ENCODE measurements around the gene GRK5. TPM values are rescaled to one million over a fixed set of nuclear protein-coding genes. Genes with fewer than 3 reads are reported as not detected.
A peak's percentile ranks its signal among the peaks of the same experiment; 100 is the strongest.

GRK5 gene
- total RNA-seq, 1 experiment from 2014 or later = 29.0 TPM

DNA sequence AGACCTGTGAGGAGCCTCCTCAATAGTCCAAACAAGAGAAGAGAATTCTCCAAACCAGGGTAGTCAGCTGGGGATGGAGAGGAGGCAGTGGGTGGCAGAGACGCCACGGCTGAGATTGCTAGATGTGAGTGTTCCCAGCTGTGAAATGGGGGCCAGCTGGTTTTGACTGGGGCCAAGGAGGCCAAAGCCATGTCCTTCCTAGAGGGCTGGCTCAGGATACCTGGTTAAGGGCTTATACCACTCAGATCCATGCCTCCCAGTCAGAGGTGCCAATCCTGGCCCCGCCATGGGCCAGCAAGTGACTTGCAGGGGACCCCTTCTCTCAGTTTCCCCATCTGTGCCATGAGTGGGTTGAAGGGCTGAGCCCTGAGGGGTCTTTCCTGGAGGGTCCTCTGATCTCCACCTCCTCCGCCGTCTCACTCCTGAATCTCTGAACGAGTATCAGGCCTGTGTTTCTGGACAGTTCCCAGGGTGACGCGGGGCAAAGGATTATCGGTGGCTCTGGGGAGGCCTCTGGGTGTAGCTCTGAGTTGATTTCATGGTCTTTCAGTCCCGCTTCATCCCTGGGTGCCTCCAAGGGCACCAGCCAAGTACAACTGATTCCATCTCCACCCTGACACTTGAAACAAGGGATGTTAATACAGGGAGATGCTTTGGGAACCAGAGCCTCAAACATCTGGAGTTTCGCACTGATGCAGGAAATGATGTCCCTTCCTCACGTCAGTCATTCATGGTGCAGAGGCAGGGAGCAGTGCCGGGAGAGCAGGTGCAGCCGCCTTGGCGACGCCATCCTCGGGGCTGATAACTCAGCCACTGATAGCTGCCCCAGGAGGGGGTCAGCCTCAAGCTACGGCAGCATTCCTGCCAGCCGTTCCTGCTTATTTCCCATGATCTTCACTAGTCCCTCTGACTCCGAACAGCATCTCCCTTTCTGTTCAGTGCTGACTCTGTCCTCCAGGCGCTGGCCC is 208.4 kb downstream of the GRK5 start:
- in situ Hi-C loops (cut with HindIII; ENCODE audit: low pct_unique_long_range_greater_than_20kb, low sequenced_read_pairs) (no loop called here), intact Hi-C loops (cut with micrococcal nuclease; ENCODE audit: unreplicated experiment) (loop anchor here (2.0 to 10.0 kb wide), 3 partner anchors 111 to 217 kb away; partner anchors contain the start of gene GRK5)
- H3K36me3 ChIP-seq (ENCODE audit: control insufficient read depth, insufficient read depth, low read length) = no peaks in the 10 kb centered on the region
- POLR2A ChIA-PET = no interaction called here
- no peak for DNase-seq (ENCODE audit: low read depth, low spot score)
- ATAC-seq = no peak
- H3K4me1 ChIP-seq (ENCODE audit: control insufficient read depth, insufficient read depth, low read length) = 0 out of 2 replicates have a peak, but pooled peaks cover 3% of the 10 kb centered on the region
- H3K27me3 ChIP-seq (ENCODE audit: control insufficient read depth, insufficient read depth, low read length) = no peaks in the 10 kb centered on the region
- no peaks in the 10 kb centered on the region for H3K9me3 ChIP-seq (ENCODE audit: control insufficient read depth, insufficient read depth, low read depth, low read length)
- H3K4me3 ChIP-seq (ENCODE audit: low read depth in 2 of 2, low read length in 2 of 2) = no peak overlapping the region
- BruUV-seq (replicated peaks) = no TSS peak
- TF ChIP-seq SIN3A (IDR thresholded peaks at IDR 0.05; ENCODE audit: borderline replicate concordance, insufficient read depth, low read depth, low read length) (no peak), TCF7L2 (IDR thresholded peaks at IDR 0.05; ENCODE audit: low read depth, low read length) (no peak), POLR2AphosphoS5 (IDR thresholded peaks at IDR 0.05; ENCODE audit: low read depth, low read length) (no peak), CTCF (IDR thresholded peaks at IDR 0.05) (no peak)
- TF ChIP-seq, protein P1, sequence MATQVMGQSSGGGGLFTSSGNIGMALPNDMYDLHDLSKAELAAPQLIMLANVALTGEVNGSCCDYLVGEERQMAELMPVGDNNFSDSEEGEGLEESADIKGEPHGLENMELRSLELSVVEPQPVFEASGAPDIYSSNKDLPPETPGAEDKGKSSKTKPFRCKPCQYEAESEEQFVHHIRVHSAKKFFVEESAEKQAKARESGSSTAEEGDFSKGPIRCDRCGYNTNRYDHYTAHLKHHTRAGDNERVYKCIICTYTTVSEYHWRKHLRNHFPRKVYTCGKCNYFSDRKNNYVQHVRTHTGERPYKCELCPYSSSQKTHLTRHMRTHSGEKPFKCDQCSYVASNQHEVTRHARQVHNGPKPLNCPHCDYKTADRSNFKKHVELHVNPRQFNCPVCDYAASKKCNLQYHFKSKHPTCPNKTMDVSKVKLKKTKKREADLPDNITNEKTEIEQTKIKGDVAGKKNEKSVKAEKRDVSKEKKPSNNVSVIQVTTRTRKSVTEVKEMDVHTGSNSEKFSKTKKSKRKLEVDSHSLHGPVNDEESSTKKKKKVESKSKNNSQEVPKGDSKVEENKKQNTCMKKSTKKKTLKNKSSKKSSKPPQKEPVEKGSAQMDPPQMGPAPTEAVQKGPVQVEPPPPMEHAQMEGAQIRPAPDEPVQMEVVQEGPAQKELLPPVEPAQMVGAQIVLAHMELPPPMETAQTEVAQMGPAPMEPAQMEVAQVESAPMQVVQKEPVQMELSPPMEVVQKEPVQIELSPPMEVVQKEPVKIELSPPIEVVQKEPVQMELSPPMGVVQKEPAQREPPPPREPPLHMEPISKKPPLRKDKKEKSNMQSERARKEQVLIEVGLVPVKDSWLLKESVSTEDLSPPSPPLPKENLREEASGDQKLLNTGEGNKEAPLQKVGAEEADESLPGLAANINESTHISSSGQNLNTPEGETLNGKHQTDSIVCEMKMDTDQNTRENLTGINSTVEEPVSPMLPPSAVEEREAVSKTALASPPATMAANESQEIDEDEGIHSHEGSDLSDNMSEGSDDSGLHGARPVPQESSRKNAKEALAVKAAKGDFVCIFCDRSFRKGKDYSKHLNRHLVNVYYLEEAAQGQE (IDR thresholded peaks at IDR 0.05; ENCODE audit: insufficient read depth in 1 of 2, low read depth in 2 of 2, low read length in 1 of 2) = no peak
- H3K27ac ChIP-seq (ENCODE audit: low read length) = no peak overlapping the region
- CTCF ChIA-PET = interaction anchor here (0.7 to 2.0 kb wide), 4 partner anchors 13 to 216 kb away, joined by 3 to 9 read pairs (median 3); no protein-coding TSS in a partner anchor

DNA sequence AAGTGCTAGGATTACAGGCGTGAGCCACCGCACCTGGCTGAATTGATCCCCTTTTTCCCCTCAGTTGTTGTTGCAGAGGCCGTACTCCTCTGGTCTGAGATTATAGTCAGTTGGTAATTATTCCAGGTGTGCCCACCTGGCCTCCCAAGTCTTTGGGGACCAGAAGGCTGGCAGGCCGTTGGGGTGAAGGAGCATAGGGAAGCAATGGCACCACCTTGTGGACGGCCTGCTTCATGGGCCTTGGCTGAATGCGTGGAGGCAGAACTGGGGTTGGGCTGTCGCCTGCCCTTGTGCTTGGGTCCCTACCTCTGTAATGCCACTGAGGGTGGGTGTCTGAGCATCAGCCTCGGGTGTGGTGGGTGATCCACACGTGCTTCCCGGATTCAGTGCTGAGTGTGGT is 209.5 kb downstream of the GRK5 start:
- no peak overlapping the region for H3K4me3 ChIP-seq (ENCODE audit: low read depth in 2 of 2, low read length in 2 of 2)
- intact Hi-C loops (cut with micrococcal nuclease; ENCODE audit: unreplicated experiment) = loop anchor here (2.0 to 10.0 kb wide), 3 partner anchors 112 to 218 kb away; partner anchors contain the start of gene GRK5
- TF ChIP-seq SIN3A (IDR thresholded peaks at IDR 0.05; ENCODE audit: borderline replicate concordance, insufficient read depth, low read depth, low read length) (no peak), CTCF (IDR thresholded peaks at IDR 0.05) (peak; percentile 94)
- H3K4me1 ChIP-seq (ENCODE audit: control insufficient read depth, insufficient read depth, low read length) = 0 out of 2 replicates have a peak, but pooled peaks cover 3% of the 10 kb centered on the region
- in situ Hi-C loops (cut with HindIII; ENCODE audit: low pct_unique_long_range_greater_than_20kb, low sequenced_read_pairs) = no loop called here
- no peaks in the 10 kb centered on the region for H3K9me3 ChIP-seq (ENCODE audit: control insufficient read depth, insufficient read depth, low read depth, low read length)
- ChIA-PET POLR2A (no interaction called here), CTCF (interaction anchor here (0.9 to 2.0 kb wide), 2 partner anchors 165 to 218 kb away, joined by 3 to 9 read pairs; no protein-coding TSS in a partner anchor)
- peak; percentile 32 for DNase-seq (ENCODE audit: low read depth, low spot score)
- H3K27me3 ChIP-seq (ENCODE audit: control insufficient read depth, insufficient read depth, low read length) = no peaks in the 10 kb centered on the region
- H3K27ac ChIP-seq (ENCODE audit: low read length) = no peak overlapping the region
- H3K36me3 ChIP-seq (ENCODE audit: control insufficient read depth, insufficient read depth, low read length) = no peaks in the 10 kb centered on the region
- no TSS peak for BruUV-seq (replicated peaks)
- peak; percentile 86 for ATAC-seq

All from Panc1 (cell line).